ENCODE data around the gene DOK6.

DOK6 gene

DNA sequence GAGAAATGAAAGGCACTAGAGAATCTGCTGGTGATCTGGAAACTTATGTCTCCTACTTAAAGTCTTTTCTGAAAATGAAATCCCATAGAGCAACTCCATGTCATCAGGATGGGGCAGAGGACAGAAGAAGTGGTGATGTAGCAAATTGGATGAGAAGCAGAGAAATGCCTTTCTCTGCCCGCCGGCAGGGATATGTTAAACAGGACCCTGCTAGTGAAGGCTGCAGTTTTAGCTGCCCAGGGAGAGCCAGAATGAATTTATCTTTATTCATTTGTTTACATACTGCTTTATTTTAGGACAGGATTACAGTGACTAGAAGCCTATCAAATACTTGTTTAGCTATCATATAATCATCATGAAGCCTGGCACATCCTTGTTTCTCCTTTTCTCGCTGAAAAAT, 247.0 kb downstream of the DOK6 start:
- in situ Hi-C loops (cut with HindIII; ENCODE audit: low sequenced_read_pairs): no loop called here
- no peak for DNase-seq (ENCODE audit: low read depth)
- TF ChIP-seq CTCF (IDR thresholded peaks at IDR 0.05; ENCODE audit: low read depth, low read length, missing control alignments): no peak
- no peak overlapping the region for H3K4me3 ChIP-seq (ENCODE audit: low read depth, low read length)

DNA sequence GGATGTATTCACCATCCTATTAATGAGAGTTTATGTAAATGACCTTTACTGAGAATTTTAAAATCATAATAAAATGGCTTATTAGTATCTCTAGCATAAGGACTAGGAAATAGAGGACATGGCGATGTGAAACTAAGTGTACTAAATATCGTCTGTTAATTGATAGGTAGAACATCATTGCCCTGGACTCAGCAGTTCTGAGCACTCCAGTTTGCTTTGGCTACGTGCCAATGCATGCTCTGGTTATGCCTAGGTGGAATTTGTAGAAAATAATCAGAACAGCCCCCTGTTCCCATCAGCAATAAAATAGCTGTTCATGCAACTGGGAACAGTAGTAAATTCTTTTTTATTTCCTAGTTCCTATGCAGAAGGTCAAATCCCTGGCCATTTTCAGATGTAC, 247.8 kb downstream of the DOK6 start:
- in situ Hi-C loops (cut with HindIII; ENCODE audit: low sequenced_read_pairs): no loop called here
- no peak for DNase-seq (ENCODE audit: low read depth)
- TF ChIP-seq CTCF (IDR thresholded peaks at IDR 0.05; ENCODE audit: low read depth, low read length, missing control alignments): no peak
- no peak overlapping the region for H3K4me3 ChIP-seq (ENCODE audit: low read depth, low read length)

GRCh38 chr18:69649684-69650083, 249.0 kb downstream of the DOK6 start:
- DNase-seq (ENCODE audit: low read depth): no peak
- in situ Hi-C loops (cut with HindIII; ENCODE audit: low sequenced_read_pairs): no loop called here
- H3K4me3 ChIP-seq (ENCODE audit: low read depth, low read length): no peak overlapping the region
- TF ChIP-seq CTCF (IDR thresholded peaks at IDR 0.05; ENCODE audit: low read depth, low read length, missing control alignments): no peak

GRCh38 chr18:69651243-69651642, 250.6 kb downstream of the DOK6 start:
- in situ Hi-C loops (cut with HindIII; ENCODE audit: low sequenced_read_pairs): no loop called here
- TF ChIP-seq CTCF (IDR thresholded peaks at IDR 0.05; ENCODE audit: low read depth, low read length, missing control alignments): no peak
- DNase-seq (ENCODE audit: low read depth): no peak

DNA sequence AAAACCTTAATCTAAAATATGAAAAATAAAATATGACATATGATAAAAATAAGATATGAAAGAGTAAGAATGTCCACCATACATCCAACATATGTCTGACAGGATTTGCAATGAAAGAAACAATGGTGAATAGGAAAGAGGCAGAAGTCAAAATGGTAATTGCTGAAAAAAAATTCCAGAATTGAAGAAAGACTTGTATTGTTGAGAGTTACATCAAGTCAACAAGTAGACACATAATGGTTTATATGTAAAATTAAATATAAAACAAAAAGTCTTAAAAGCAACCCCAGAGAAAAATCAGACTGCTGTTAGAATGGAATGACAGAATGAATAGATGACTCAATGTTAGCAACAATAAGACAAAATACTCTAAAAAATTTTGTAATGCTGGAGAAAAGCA, 255.1 kb downstream of the DOK6 start:
- H3K4me3 ChIP-seq (ENCODE audit: low read depth, low read length): no peak overlapping the region
- TF ChIP-seq CTCF (IDR thresholded peaks at IDR 0.05; ENCODE audit: low read depth, low read length, missing control alignments): no peak
- no peak for DNase-seq (ENCODE audit: low read depth)
- in situ Hi-C loops (cut with HindIII; ENCODE audit: low sequenced_read_pairs): no loop called here

More at GRCh38 chr18:69651243-69651642, 250.6 kb downstream of the DOK6 start:
- no peak overlapping the region for H3K4me3 ChIP-seq (ENCODE audit: low read depth, low read length)

GRCh38 chr18:69658103-69658502, 257.4 kb downstream of the DOK6 start:
- H3K4me3 ChIP-seq (ENCODE audit: low read depth, low read length): no peak overlapping the region
- TF ChIP-seq CTCF (IDR thresholded peaks at IDR 0.05; ENCODE audit: low read depth, low read length, missing control alignments): no peak
- in situ Hi-C loops (cut with HindIII; ENCODE audit: low sequenced_read_pairs): no loop called here
- no peak for DNase-seq (ENCODE audit: low read depth)

DNA sequence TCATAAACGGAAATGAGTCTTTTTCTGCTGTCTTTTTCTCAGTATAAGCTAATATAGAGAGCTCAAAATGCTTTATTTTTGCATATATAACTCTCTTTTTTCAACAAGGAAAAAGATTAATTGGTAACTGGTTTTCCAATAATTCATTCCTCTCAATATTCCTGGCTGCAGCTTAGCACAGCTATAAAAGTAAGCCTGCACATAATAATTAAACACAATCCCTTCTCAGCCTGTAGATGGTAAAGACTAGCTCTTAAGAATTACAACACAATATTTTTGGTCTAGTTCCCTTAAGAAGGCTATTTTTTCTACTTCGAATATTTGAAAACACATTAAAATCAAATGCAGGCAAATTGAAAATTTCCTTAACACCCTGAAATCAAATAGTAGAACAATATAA, 258.0 kb downstream of the DOK6 start:
- in situ Hi-C loops (cut with HindIII; ENCODE audit: low sequenced_read_pairs): no loop called here
- H3K4me3 ChIP-seq (ENCODE audit: low read depth, low read length): no peak overlapping the region
- TF ChIP-seq CTCF (IDR thresholded peaks at IDR 0.05; ENCODE audit: low read depth, low read length, missing control alignments): no peak
- no peak for DNase-seq (ENCODE audit: low read depth)
